Inferior parietal cortex (tissue), 1 donor: ENCODE data around the gene UBASH3A.

Experiments
- DNase-seq: peaks from one replicate; pipeline ENCODE4 v3.0.0-alpha.2; 2016; ENCODE audit errors: extremely low spot score

UBASH3A gene

DNA sequence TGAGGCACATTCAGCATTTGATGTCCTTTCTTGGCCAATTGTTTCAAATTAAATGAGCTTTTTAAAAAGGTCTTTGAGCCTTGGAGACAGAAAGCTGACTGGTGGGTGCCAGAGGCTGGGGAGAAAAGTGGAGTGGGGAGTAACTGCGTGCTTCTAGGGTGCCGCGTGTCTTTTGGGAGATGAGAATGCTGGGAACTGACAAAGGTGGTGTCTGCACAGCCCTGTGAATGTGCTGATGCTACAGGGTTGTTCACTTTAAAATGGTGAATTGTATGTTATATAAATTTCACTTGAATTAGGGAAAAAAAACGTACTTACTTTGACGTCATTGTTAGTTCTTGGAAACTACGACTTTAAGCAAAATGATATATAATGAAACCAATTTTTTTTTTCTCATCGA is 29.2 kb upstream of the UBASH3A start:
- DNase-seq = no peak

DNA sequence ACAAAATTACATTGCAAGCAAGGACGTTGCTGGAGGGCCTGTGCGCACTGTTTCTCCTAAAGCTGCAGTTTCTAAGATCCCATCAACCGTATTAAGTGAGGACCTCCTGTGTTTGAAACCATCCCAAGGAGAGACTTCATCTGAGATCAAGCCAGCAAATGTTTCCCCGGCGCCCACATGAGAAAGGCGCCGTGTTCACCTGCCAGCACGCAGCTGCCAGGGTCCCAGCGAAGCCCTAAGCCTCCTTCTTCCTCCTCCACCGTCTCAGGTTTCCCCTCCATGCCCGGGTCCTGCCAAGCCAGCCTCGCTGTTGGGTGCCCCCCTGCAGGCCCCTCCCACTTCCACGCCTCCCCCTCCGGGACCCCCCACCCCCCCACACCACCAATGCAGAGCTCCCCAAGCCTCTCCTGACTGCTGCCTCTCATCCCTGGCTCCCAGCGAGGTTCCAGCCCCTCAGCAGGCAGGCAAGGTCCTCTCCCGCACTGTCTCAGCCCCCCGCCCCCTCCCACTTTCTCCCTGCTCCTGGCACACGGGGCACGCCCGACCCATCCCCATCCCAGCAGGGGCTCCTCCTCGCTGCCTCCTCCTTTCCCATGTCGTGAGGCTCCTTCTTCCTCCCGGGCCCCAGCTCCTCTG is 28.7 kb upstream of the UBASH3A start:
- DNase-seq = no peak

DNA sequence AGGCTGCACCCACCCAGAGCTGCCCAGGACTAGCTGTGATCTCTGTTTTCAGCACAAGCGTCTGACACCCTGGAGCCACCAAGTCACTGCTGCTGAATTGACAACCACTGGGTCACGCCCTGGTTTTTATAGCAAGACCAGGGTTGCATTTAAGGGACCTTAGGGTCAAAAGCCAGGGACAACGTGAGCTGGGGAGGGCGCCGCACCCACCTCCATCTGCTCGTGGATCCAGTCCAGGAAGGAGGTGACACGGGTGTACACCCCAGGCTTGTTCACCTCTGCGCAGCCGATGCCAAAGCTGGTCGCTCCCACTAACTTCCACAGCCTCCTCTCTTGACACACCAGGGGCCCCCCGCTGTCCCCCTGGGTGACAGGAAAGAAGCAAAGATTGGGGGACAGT is 28.2 kb upstream of the UBASH3A start:
- DNase-seq = no peak

DNA sequence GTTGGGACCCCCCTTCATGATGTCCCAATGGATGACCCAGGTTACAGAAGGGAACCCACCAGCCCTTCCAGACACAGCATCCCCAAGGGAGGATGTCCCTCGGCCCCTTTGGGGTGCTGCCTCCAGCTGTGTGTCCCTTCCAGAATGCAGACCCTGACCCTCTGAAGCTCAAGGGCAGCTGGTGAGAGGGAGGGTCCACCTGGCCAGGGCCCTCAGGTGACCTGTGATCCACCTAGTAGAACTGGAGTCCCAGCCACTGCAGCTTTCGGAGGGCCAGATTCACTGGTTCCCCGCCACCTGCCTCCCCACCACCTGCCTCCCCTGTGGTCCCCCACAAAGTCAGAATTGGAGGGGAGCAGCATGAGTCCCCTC is 27.8 kb upstream of the UBASH3A start:
- no peak for DNase-seq

DNA sequence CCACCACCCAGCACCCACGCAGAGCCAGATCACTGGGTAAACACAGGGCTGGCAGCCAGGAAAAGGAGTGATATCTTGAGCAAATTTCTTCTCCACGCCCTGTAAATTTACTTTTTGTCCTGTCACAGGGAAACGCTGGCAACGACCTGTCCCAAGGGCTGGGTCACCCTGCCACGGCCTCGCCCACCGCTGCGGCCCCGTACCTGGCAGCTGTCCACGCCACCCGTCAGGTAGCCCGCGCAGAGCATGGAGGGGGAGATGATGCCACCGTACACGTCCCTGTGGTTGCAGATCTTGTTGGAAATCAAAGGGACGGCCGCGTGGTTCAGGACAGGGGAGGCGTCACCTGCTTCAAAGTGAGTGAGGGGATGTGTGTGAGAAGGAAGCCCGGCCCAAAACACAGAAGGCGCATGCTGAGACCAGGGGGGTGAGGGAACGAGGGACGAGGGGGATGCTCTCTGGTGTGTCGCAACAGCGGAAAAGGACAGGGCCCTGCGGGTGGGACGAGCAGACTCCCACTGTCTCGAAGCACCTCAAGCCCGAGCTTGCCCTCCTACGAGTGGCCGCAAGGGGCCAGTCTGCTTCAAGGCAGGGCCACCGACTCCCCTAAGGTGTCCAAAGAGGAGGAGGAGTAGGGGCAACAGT is 27.2 kb upstream of the UBASH3A start:
- no peak for DNase-seq

DNA sequence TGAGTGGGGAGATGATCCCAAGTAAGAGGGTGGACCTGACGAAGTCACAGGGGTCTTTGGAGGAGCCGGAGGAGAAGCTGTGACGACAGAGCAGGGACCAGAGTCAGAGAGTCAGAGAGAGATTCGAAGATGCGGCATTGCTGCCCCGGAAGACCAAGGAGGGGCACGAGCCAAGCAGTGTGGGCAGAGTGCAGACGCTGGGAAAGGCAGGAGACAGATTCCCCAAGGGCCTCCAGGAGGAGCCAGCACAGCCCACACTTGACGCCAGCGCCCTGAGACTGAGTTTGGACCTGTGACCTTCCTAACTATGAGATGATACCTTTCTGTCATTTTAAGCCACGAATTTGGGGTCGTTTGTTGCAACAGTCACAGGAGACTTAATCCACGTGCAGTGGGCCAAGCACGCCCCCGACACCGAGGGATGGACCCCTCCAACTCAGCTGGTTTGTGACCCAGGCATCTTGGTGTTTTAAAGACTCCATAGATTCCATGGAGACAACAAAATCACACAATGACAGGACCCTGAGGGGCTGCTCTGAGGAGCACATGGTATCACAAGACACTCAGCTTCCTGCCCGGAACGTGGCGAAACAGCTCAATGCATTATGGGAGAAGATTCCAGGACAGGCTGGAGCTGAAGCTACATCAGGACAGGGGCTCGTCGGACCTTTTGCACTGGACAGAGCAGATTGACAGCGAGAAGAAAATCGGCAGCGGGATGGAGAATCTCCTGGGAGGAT is 26.3 kb upstream of the UBASH3A start:
- DNase-seq = no peak

DNA sequence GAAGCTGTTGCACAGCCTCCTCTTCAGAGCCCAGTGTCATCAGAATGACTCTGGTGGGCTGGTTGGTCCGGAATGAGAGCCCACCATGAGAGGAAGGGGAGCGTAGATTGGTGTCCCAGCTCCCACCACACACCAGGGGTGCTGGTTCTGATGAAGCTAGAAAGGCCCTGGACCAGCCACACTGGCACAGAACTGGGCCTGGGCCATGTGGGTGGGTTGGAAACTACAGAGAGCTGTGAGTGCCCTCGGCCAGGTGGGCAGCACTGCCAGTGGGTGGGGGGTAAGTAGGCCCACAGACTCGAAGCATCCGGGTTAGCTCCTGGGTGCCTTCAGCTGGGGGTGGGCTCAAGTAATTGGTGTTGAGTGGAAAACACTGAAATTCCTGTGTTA is 25.8 kb upstream of the UBASH3A start:
- DNase-seq = no peak

DNA sequence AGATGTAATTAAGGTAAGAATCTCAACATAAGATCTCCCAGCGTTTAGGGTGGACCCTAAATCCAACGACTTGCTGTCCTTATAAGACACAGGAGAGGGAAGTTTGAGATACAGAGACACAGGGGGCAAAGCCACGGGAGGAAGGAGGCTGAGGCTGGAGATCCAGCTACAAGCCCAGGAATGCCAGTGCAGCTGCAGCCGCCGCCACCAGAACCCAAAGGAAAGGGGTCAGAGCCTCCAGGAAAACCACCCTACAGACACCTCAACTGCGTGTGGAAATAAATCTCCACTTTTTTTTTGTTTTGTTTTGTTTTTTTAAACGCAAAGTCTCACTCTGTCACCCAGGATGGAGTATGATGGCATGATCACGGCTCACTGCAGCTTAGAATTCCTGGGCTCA is 25.3 kb upstream of the UBASH3A start:
- DNase-seq = no peak

DNA sequence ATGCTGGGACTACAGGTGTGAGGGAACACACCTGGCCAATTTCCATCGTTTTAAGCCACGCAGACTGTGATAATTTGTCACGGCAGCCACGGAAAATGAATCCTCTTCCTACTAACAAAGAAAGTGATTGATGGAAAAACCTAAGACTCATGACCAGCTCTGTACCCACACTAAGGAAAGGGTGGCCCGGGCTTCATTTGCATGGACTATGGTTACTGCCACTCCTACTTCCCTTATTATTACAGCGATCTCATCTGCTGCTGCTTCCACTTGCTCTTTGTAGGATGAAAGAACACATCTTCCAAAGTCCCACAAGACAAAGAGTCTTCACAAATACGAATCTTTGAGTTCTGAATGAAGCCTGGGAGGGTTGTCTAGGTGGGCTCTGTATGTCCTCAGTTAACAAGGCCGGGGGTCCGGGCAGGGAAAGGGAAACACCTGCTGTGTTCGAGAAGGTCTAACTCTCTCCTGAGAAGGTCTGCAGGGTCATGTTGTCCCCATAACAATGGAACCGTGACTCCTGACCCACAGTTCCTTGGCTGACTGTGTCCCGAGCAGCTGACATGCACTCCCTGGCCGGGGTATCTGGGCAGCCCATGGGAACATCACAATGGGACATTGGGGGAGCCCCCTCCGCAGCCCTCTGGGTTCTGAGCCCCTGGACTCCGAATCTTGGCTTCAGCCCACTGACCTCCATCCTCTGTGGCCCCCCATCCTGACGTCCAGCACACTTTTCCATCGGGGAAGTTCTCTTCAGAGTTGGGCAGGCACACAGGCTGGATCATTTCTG is 24.1 kb upstream of the UBASH3A start:
- DNase-seq = no peak

DNA sequence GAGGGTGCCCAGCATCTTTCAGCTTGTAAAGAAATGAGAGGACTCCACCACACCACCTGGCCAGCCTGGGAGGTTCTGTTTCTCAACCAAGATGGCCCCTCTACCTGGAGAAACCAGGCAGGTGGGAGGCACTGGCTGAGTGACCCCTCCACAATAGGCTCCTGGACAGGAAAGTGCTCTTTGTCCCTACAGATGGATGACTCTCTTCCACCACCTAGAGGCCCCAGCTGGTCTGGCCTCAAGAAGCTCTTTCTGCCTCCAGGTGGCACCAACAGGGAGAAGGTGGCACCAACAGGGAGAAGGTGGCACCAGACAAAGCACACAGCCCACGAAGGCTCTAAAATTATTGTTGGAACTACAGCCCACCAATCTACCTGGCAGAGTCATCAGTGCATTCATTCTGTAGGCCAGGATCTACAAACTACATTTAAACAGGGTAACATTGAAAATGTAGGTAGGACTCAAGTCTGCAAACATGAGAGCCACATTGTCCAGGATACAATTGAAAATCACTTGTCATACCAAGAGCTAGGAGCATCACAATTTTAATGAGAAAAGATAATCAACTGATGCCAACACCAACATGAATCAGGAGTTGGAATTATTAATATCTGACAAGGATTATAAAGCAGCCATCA is 22.2 kb upstream of the UBASH3A start:
- DNase-seq = no peak

DNA sequence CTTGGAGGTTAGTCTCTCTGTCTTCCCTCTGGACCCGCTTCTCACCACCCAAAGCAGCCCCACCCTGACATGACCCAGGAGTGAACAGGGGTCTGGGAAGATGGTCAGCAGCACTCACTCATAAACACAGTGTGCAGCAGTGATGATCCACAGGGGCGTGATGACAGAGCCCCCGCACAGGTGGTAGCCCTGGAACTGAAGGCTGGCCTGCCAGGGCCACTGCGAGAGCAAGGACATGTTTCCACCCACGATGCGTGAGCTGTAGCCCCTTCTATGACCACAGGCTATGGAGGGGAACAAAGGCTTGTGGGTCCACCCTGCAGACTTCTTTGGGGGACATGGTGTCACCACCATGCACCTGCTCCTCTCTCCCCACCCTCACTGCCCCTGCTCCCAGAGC is 20.8 kb upstream of the UBASH3A start:
- DNase-seq = no peak

DNA sequence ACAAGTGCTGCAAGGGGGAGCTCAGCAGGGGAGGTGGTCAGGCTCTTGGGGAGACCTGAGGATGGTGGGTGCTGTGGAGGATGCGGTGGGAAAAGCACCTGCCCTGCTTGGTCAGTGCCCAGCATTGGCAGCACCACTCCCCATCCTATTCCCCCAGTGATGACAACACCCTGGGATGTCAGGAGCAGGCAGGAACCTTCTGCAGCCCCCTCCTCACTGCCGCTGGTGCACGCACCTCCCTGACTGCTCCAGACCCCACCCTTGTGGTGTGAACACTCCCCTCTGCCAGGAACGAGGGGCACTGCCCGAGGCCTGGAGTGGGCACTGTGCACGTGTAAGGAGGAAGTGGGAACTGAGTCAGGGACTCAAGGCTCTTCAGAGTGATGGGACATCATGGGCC is 20.4 kb upstream of the UBASH3A start:
- no peak for DNase-seq

DNA sequence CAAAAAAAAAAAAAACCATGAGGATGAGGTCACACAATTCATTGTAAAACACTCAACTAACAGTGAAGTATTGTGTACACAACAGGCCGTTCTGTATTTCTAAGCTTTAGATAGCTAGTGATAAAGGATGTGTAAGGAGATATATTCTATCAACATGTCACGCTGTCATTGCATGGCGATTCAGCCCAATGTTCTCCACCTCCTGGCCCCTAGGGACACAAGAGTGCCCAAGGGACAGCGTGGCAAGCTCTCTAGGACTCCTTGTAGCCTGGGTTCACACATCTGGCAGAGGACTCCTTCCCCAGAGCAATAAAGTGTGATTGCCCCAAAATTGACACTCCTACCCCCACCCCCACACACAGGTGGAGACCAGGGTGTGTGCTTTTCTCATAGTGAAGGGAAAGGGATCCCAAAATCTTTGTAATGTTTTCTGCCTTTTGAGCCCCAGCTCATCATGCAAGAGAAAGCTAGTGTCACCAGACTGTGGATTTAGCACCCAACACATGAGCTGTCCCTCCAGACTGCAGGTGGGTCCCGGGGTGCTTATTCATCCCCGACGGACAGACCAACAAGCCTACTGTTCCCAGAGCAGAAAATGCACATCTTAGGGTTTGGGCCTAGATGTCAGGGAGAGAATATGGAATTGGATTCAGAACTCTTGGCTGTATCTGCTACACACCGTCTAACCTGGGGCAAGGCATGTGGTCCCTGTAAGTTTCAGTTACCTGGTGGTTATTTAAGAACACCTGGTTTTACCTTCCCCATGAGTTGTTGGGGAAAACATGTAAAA is 19.4 kb upstream of the UBASH3A start:
- DNase-seq = no peak

DNA sequence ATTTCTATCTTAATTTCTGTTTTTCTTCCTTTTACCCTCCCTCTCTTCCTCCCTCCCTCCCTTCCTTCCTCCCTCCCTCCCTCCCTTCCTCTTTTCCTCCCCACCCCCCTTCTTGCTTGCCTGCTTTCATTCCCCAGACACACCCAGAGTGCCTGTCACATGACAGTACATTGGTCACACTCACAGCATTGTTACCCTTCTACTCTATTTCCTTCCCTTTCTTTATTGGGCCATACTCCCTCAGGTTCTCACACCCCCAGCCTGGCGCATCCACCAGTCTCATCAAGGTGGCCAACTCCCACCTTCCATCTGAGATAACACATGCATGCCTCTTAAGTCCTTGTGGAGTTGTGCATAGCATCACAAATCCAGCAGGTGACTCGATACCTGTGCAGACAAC is 18.7 kb upstream of the UBASH3A start:
- DNase-seq = no peak

DNA sequence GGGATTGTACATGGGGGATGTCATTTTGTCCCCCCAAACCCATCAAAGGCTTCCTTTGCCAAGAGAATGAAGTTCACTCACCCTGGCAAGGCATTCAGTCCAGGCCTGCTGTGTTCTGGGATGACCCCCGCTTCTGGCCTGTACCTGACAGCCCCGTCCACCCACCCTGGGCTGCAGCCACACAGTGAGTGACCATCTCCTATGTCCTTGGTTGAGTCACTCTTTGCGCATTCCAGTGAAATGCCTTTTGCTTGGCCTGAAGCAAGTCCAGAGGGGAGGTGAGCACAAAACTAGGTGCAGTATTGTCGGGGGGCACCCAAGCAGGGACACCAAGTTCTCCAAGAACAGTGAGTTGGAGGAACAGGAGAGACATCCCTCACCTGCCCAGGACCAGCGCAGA is 18.1 kb upstream of the UBASH3A start:
- no peak for DNase-seq

DNA sequence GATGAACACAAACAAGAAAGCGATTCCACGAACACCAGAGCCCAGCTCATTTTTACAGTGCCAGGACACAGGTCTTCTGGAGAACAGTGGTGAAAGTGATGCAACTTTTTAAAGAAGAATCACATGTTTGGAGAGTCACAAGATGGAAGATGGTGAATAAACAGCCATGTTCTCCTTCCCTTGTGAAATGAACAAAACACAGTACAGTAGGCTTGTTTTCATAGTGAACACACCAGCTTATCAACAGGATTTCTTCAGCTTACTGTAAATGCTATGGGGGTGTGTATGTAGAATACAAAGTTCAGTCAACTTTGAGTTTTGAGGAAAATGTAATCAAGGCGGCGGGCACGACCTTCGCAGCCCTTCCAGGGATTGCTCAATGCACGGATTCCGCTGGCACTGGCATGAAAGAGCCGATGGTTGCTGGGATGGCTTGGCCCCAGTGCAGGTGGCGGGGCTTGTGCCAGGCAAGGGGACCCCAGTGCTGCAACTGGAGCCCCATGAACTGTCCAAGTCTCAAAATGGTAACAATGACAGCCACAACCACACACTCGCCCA is 17.6 kb upstream of the UBASH3A start:
- no peak for DNase-seq

DNA sequence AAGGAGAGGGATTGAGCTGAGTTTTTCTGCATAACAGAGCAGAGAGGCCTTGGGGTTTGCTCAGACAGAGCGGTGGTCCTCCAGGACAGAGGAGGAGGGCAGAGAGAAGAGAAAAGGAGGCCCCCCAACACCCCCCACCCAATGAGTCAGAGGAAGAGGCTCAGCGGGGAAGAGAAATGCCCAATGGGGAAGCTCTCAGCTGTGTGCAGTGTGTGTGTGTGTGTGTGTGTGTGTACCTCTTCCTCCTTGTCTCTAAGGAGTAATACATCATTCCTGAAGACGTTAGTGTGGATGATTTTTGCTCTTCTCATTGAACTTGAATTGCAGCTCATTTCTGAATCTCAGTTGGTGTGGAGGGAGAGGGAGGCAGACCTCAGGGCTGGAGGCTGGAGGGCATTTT is 16.5 kb upstream of the UBASH3A start:
- DNase-seq = no peak

DNA sequence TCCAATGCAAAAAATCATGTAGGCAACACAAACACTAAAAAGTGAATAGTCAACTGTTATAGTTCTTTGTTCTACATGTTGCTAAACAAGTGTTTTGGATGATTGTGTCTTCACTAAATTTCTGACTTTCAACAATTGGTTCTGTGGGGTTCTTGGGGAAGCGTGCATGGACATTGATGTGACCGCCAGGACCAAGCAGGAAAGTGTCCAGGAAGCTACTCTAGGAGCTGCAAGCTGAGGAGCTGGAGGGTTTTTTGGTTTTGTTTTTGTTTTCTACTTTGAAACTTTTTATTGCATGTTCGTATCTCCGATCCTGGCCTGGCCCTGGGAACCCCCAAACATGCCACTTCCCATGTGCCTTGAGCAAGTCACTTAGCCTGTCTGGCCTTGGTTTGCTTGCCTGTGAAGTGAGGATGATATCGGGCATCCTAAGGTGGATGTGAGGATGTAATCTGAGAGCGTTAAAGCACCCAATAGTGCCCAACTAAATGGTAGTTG is 15.8 kb upstream of the UBASH3A start:
- DNase-seq = no peak

DNA sequence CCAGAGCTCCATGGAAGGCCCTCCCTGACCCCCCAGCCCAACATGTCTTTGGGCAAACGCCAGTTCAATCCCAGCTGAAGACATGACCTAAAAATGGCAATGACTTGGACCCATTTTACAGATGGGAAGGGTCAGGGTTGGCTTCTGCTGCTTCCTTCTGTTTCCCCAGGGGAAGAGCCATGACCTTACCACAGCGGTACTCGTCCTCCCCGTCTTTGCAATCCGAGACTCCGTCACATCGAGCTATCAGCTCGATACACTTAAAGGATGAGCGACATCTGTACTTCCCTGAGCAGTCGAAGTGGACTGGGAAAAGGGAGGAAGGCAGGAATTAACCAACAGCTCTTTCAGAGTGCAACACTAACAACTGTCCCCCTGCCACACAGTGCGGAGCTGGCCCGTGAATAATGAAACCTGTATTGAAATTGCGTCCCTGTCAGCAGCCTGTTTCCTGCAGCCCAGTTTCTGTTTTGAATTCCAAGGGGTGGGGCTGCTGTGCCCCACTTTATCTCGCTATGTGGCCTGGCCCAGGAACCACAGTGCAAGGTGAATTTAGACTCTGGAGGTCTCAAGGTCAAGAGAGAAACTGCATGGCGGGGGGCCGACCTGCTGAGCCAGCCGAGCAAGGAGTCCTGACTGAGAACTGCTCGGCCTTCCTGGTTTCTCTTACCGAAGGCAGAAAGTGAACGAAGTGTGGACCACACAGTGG is 14.8 kb upstream of the UBASH3A start:
- no peak for DNase-seq

DNA sequence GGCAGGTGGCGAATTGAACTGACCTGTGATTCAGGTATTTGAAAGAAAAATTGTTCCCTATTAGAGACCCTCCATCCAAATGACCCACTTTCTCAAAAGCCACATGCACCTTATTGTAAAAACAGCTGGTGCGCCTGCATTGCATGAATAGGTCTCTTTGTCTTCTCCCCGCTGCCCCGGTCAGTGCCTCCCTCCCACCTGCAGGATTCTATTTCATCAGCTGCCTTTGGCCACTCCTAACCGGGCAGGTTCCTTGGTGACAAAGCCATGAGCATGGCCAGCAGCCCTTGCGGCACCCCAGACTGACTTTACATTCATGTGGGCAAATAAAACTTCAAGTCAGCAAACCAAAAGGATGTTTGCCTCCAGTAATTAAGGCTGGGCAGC is 14.3 kb upstream of the UBASH3A start:
- no peak for DNase-seq
